Upper lobe of left lung (tissue), 4 donors: ENCODE measurements around the gene FRMD3.
A peak's percentile ranks its signal among the peaks of the same experiment; 100 is the strongest.

Experiments
- POLR2A ChIP-seq, 4 donors: fragments of 450-650 bp; IDR thresholded peaks; one replicate each; pipeline ENCODE4 v1.5.1; 2016 to 2017; ENCODE audit warnings: antibody characterized with exemption in 4 of 4, mild to moderate bottlenecking in 2 of 4
- POLR2AphosphoS5 ChIP-seq, 2 donors: sonication (generic); formaldehyde crosslinking; IDR thresholded peaks; one replicate each; pipeline ENCODE4 v1.5.1; 2017; ENCODE audit warnings: antibody characterized with exemption in 2 of 2
- TF ChIP-seq, protein P1 (sequence below), 6 experiments: fragments of 450-650 bp in 4 of 6; fragments of 200-600 bp in 2 of 6; sonication (generic) in 2 of 6; IDR thresholded peaks; one replicate each; pipeline ENCODE4 v1.5.1; 2016 to 2019; ENCODE audit warnings: antibody characterized with exemption in 6 of 6

GRCh38 chr9:83472764-83473163 lies 65.4 kb downstream of the FRMD3 start:
- TF ChIP-seq, protein P1, sequence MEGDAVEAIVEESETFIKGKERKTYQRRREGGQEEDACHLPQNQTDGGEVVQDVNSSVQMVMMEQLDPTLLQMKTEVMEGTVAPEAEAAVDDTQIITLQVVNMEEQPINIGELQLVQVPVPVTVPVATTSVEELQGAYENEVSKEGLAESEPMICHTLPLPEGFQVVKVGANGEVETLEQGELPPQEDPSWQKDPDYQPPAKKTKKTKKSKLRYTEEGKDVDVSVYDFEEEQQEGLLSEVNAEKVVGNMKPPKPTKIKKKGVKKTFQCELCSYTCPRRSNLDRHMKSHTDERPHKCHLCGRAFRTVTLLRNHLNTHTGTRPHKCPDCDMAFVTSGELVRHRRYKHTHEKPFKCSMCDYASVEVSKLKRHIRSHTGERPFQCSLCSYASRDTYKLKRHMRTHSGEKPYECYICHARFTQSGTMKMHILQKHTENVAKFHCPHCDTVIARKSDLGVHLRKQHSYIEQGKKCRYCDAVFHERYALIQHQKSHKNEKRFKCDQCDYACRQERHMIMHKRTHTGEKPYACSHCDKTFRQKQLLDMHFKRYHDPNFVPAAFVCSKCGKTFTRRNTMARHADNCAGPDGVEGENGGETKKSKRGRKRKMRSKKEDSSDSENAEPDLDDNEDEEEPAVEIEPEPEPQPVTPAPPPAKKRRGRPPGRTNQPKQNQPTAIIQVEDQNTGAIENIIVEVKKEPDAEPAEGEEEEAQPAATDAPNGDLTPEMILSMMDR (IDR thresholded peaks at IDR 0.05): no peak
- peak in 1 of 2 donors; percentile 33 for TF ChIP-seq POLR2AphosphoS5 (IDR thresholded peaks at IDR 0.05)
- no peak for TF ChIP-seq POLR2A (IDR thresholded peaks at IDR 0.05)
